ENCODE data around the gene RASAL2. TPM values are rescaled to one million over a fixed set of nuclear protein-coding genes. Genes with fewer than 3 reads are reported as not detected.

The RASAL2 gene
- total RNA-seq, 1 experiment from 2014 or later, result not detected

- Histone ChIP-seq H3K4me2 (ENCODE audit: low read depth, low read length, poor library complexity, severe bottlenecking) (no peak overlapping the region), H3K4me1 (ENCODE audit: low read length) (no peaks in the 10 kb centered on the region), H3K9me2 (replicated peaks; ENCODE audit: insufficient read depth, low read length) (no peaks in the 10 kb centered on the region), H3K9ac (ENCODE audit: low read length) (no peak overlapping the region), H3K79me2 (ENCODE audit: low read length) (no peaks in the 10 kb centered on the region), H4K20me1 (ENCODE audit: insufficient read depth, low read depth, low read length) (no peaks in the 10 kb centered on the region), H3K27ac (ENCODE audit: low read length) (no peak overlapping the region), H3K36me3 (ENCODE audit: insufficient read depth, low read length) (no peaks in the 10 kb centered on the region), H3K9me3 (ENCODE audit: low read length) (no peaks in the 10 kb centered on the region), H2AFZ (ENCODE audit: low read length) (no peak overlapping the region), H3K4me3 (ENCODE audit: low read length) (no peak overlapping the region), H3K27me3 (ENCODE audit: low read length) (no peaks in the 10 kb centered on the region)
- DNase-seq, result no peak
Measured at GRCh38 chr1:178064191-178064821, 29.6 kb upstream of the RASAL2 start.

DNA sequence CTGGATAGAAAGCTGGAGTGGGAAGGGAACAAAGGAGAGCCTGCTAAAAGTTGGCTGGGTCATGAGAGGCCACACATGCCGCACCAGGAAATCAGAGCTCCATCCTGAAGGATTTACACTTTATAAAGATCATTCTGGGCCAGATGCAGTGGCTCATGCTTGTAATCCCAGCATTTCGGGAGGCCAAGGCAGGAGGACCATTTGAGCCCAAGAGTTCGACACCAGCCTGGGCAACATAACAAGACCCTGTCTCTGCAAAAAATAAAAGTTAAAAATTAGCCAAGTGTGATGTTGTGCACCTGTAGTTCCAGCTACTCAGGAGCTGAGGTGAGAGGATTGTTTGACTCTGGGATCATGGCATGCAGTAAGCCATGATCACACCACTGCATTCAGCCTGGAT lies 28.7 kb upstream of the RASAL2 start:
- H3K36me3 ChIP-seq (ENCODE audit: insufficient read depth, low read length), result no peaks in the 10 kb centered on the region
- no peak overlapping the region for H3K4me3 ChIP-seq (ENCODE audit: low read length)
- no peaks in the 10 kb centered on the region for H3K27me3 ChIP-seq (ENCODE audit: low read length)
- H4K20me1 ChIP-seq (ENCODE audit: insufficient read depth, low read depth, low read length), result no peaks in the 10 kb centered on the region
- no peak overlapping the region for H3K9ac ChIP-seq (ENCODE audit: low read length)
- no peak overlapping the region for H2AFZ ChIP-seq (ENCODE audit: low read length)
- H3K27ac ChIP-seq (ENCODE audit: low read length), result no peak overlapping the region
- no peaks in the 10 kb centered on the region for H3K4me1 ChIP-seq (ENCODE audit: low read length)
- H3K79me2 ChIP-seq (ENCODE audit: low read length), result no peaks in the 10 kb centered on the region
- DNase-seq, result no peak
- H3K9me2 ChIP-seq (replicated peaks; ENCODE audit: insufficient read depth, low read length), result no peaks in the 10 kb centered on the region
- no peaks in the 10 kb centered on the region for H3K9me3 ChIP-seq (ENCODE audit: low read length)
- H3K4me2 ChIP-seq (ENCODE audit: low read depth, low read length, poor library complexity, severe bottlenecking), result no peak overlapping the region

GRCh38 chr1:178066296-178066907 lies 27.5 kb upstream of the RASAL2 start:
- H3K27ac ChIP-seq (ENCODE audit: low read length), result no peak overlapping the region
- H2AFZ ChIP-seq (ENCODE audit: low read length), result no peak overlapping the region
- H4K20me1 ChIP-seq (ENCODE audit: insufficient read depth, low read depth, low read length), result no peaks in the 10 kb centered on the region
- no peak overlapping the region for H3K4me2 ChIP-seq (ENCODE audit: low read depth, low read length, poor library complexity, severe bottlenecking)
- H3K4me3 ChIP-seq (ENCODE audit: low read length), result no peak overlapping the region
- no peaks in the 10 kb centered on the region for H3K36me3 ChIP-seq (ENCODE audit: insufficient read depth, low read length)
- no peaks in the 10 kb centered on the region for H3K9me3 ChIP-seq (ENCODE audit: low read length)
- DNase-seq, result no peak
- no peaks in the 10 kb centered on the region for H3K4me1 ChIP-seq (ENCODE audit: low read length)
- no peaks in the 10 kb centered on the region for H3K27me3 ChIP-seq (ENCODE audit: low read length)
- no peak overlapping the region for H3K9ac ChIP-seq (ENCODE audit: low read length)
- no peaks in the 10 kb centered on the region for H3K9me2 ChIP-seq (replicated peaks; ENCODE audit: insufficient read depth, low read length)
- H3K79me2 ChIP-seq (ENCODE audit: low read length), result no peaks in the 10 kb centered on the region

GRCh38 chr1:178066908-178067614 lies 26.8 kb upstream of the RASAL2 start:
- H3K4me1 ChIP-seq (ENCODE audit: low read length), result no peaks in the 10 kb centered on the region
- H3K9me3 ChIP-seq (ENCODE audit: low read length), result no peaks in the 10 kb centered on the region
- H3K4me2 ChIP-seq (ENCODE audit: low read depth, low read length, poor library complexity, severe bottlenecking), result no peak overlapping the region
- no peaks in the 10 kb centered on the region for H3K36me3 ChIP-seq (ENCODE audit: insufficient read depth, low read length)
- H3K9ac ChIP-seq (ENCODE audit: low read length), result no peak overlapping the region
- no peaks in the 10 kb centered on the region for H3K79me2 ChIP-seq (ENCODE audit: low read length)
- no peaks in the 10 kb centered on the region for H4K20me1 ChIP-seq (ENCODE audit: insufficient read depth, low read depth, low read length)
- H3K9me2 ChIP-seq (replicated peaks; ENCODE audit: insufficient read depth, low read length), result no peaks in the 10 kb centered on the region
- H3K27me3 ChIP-seq (ENCODE audit: low read length), result no peaks in the 10 kb centered on the region
- no peak overlapping the region for H3K4me3 ChIP-seq (ENCODE audit: low read length)
- no peak for DNase-seq
- H3K27ac ChIP-seq (ENCODE audit: low read length), result no peak overlapping the region
- H2AFZ ChIP-seq (ENCODE audit: low read length), result no peak overlapping the region

DNA sequence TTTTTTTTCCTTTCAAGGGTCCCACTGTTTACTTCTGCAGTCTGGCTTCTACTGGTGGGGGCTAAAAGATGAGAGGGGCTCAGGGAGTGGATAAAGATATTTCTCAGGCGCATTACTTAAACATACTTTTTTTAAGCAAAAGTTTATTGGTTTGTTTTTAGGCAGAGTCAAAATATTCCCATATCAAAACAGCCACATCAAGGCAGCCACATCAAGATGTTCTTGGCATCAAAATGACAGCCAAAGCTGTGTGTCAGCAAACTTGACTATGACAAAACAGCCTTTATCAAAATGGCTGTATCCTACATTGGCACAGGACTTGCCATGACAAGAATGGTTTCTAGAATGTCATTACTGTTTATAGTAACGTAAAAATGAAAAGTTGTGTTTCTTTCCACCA lies 22.1 kb upstream of the RASAL2 start:
- H3K9me3 ChIP-seq (ENCODE audit: low read length), result no peaks in the 10 kb centered on the region
- no peaks in the 10 kb centered on the region for H3K9me2 ChIP-seq (replicated peaks; ENCODE audit: insufficient read depth, low read length)
- H3K4me1 ChIP-seq (ENCODE audit: low read length), result no peaks in the 10 kb centered on the region
- H3K27ac ChIP-seq (ENCODE audit: low read length), result no peak overlapping the region
- no peaks in the 10 kb centered on the region for H3K36me3 ChIP-seq (ENCODE audit: insufficient read depth, low read length)
- no peaks in the 10 kb centered on the region for H3K27me3 ChIP-seq (ENCODE audit: low read length)
- no peaks in the 10 kb centered on the region for H3K79me2 ChIP-seq (ENCODE audit: low read length)
- no peaks in the 10 kb centered on the region for H4K20me1 ChIP-seq (ENCODE audit: insufficient read depth, low read depth, low read length)
- no peak overlapping the region for H2AFZ ChIP-seq (ENCODE audit: low read length)
- no peak overlapping the region for H3K4me2 ChIP-seq (ENCODE audit: low read depth, low read length, poor library complexity, severe bottlenecking)
- DNase-seq, result no peak
- H3K9ac ChIP-seq (ENCODE audit: low read length), result no peak overlapping the region
- no peak overlapping the region for H3K4me3 ChIP-seq (ENCODE audit: low read length)

- DNase-seq, result no peak
- H3K27ac ChIP-seq (ENCODE audit: low read length), result no peak overlapping the region
- H3K9me3 ChIP-seq (ENCODE audit: low read length), result no peaks in the 10 kb centered on the region
- H3K9me2 ChIP-seq (replicated peaks; ENCODE audit: insufficient read depth, low read length), result no peaks in the 10 kb centered on the region
- no peaks in the 10 kb centered on the region for H3K27me3 ChIP-seq (ENCODE audit: low read length)
- H3K36me3 ChIP-seq (ENCODE audit: insufficient read depth, low read length), result no peaks in the 10 kb centered on the region
- H4K20me1 ChIP-seq (ENCODE audit: insufficient read depth, low read depth, low read length), result no peaks in the 10 kb centered on the region
- no peak overlapping the region for H2AFZ ChIP-seq (ENCODE audit: low read length)
- H3K79me2 ChIP-seq (ENCODE audit: low read length), result no peaks in the 10 kb centered on the region
- no peak overlapping the region for H3K4me3 ChIP-seq (ENCODE audit: low read length)
- no peak overlapping the region for H3K4me2 ChIP-seq (ENCODE audit: low read depth, low read length, poor library complexity, severe bottlenecking)
- H3K9ac ChIP-seq (ENCODE audit: low read length), result no peak overlapping the region
- no peaks in the 10 kb centered on the region for H3K4me1 ChIP-seq (ENCODE audit: low read length)
Measured at GRCh38 chr1:178072326-178072725, 21.6 kb upstream of the RASAL2 start.

DNA sequence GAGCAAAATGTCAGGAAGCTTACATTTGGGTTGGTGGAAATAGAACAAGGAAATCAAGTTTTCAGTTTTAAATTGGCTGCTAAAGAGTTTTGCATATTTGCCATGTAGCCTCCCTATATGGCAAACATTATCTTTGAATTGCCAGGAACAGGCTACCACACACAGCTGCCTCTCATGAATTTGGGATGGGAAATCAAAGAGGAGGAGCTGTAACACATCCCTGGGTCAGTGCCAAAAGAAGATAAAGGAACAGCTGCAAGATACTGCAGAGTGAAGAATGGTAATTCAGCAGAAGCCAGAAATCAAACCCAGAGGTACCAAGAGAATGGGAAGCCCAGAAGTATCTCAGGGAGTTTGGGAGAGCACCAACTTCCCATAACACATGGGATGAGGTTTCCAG lies 18.6 kb upstream of the RASAL2 start:
- H3K27ac ChIP-seq (ENCODE audit: low read length), result no peak overlapping the region
- no peak for DNase-seq

DNA sequence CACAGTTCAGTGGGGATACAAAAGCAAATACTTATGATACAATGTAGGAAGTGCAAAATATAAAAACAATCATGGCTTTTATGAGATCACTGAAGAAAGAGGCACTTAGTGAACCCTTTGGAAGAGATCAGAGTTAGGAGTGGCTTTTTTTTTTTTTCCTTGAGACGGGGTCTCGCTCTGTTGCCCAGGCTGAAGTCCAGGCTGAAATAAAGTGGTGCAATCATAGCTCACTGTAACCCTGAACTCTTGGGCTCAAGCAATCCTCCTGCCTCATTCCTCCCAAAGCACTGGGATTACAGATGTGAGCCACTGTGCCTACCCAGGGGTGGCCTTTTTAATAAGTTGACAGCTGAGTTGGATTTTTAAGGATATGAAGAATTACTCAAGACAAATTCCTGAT lies 17.3 kb upstream of the RASAL2 start:
- Histone ChIP-seq H3K4me2 (ENCODE audit: low read depth, low read length, poor library complexity, severe bottlenecking) (no peak overlapping the region), H3K9ac (ENCODE audit: low read length) (no peak overlapping the region), H2AFZ (ENCODE audit: low read length) (no peak overlapping the region), H3K4me1 (ENCODE audit: low read length) (no peaks in the 10 kb centered on the region), H3K36me3 (ENCODE audit: insufficient read depth, low read length) (no peaks in the 10 kb centered on the region), H3K9me2 (replicated peaks; ENCODE audit: insufficient read depth, low read length) (no peaks in the 10 kb centered on the region), H3K27me3 (ENCODE audit: low read length) (no peaks in the 10 kb centered on the region), H3K4me3 (ENCODE audit: low read length) (no peak overlapping the region), H3K27ac (ENCODE audit: low read length) (no peak overlapping the region), H4K20me1 (ENCODE audit: insufficient read depth, low read depth, low read length) (no peaks in the 10 kb centered on the region), H3K9me3 (ENCODE audit: low read length) (no peaks in the 10 kb centered on the region), H3K79me2 (ENCODE audit: low read length) (no peaks in the 10 kb centered on the region)
- DNase-seq, result no peak

More for the DNA sequence above, 18.6 kb upstream of the RASAL2 start:
- H3K27me3 ChIP-seq (ENCODE audit: low read length), result no peaks in the 10 kb centered on the region
- no peaks in the 10 kb centered on the region for H3K9me3 ChIP-seq (ENCODE audit: low read length)
- H3K9ac ChIP-seq (ENCODE audit: low read length), result no peak overlapping the region
- no peak overlapping the region for H2AFZ ChIP-seq (ENCODE audit: low read length)
- H3K36me3 ChIP-seq (ENCODE audit: insufficient read depth, low read length), result no peaks in the 10 kb centered on the region
- no peak overlapping the region for H3K4me2 ChIP-seq (ENCODE audit: low read depth, low read length, poor library complexity, severe bottlenecking)
- no peaks in the 10 kb centered on the region for H3K79me2 ChIP-seq (ENCODE audit: low read length)
- no peaks in the 10 kb centered on the region for H4K20me1 ChIP-seq (ENCODE audit: insufficient read depth, low read depth, low read length)
- H3K9me2 ChIP-seq (replicated peaks; ENCODE audit: insufficient read depth, low read length), result no peaks in the 10 kb centered on the region
- no peaks in the 10 kb centered on the region for H3K4me1 ChIP-seq (ENCODE audit: low read length)
- no peak overlapping the region for H3K4me3 ChIP-seq (ENCODE audit: low read length)
